ENCODE results near the gene ADARB1.

DNA sequence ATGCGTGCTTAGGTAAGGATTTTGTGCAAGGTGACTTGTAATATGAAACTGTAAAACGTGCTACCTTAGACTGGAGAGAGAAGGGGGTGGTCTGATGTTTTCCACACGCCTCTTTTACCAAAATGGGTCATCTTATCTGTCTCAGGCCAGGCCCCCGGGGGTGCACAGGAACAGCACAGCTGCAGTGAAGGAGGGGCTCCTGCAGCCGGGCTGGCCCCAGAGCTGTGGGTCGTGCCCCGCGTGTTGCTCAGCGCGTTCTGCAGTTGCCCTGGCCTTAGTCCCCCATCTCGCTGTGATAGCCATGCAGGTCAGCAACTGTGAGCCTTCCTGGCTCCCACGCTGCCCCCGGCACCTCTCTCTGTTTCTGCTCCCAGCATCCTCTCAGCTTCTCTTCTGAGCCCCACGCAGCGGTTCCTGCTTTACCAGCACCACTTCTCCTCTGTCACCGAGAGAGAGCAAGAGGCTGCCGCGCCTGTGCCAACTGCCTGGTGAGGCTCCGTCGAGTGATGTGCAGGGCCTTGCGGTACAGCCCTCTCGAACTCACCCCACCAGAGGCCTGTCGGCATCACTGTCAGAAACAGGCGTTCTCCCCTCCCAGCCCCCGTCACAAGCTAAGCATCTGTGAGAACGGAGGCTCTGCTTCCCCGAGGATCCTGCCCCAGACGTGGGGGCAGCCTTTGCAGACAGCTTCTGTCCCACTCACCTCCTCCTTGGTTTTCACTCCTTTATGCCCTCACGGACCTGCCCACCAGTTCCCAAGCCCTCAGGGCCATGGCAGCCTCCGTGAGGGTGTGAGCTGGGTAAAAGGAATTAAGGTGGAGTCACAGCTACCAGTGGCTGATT lies 73.3 kb downstream of the ADARB1 start:
- TF ChIP-seq, protein P1, sequence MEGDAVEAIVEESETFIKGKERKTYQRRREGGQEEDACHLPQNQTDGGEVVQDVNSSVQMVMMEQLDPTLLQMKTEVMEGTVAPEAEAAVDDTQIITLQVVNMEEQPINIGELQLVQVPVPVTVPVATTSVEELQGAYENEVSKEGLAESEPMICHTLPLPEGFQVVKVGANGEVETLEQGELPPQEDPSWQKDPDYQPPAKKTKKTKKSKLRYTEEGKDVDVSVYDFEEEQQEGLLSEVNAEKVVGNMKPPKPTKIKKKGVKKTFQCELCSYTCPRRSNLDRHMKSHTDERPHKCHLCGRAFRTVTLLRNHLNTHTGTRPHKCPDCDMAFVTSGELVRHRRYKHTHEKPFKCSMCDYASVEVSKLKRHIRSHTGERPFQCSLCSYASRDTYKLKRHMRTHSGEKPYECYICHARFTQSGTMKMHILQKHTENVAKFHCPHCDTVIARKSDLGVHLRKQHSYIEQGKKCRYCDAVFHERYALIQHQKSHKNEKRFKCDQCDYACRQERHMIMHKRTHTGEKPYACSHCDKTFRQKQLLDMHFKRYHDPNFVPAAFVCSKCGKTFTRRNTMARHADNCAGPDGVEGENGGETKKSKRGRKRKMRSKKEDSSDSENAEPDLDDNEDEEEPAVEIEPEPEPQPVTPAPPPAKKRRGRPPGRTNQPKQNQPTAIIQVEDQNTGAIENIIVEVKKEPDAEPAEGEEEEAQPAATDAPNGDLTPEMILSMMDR (IDR thresholded peaks at IDR 0.05; ENCODE audit: insufficient read depth, low read depth, low read length) = no peak
- TF ChIP-seq EZH2 (IDR thresholded peaks at IDR 0.05; ENCODE audit: insufficient read depth, low read length) = no peak

Data from astrocyte (in vitro differentiated cells and primary cell).